HepG2 (cell line): Measurements from ENCODE around the gene ABHD17A. TPM values are rescaled to one million over a fixed set of nuclear protein-coding genes. Genes with fewer than 3 reads are reported as not detected.

Experiments used
- KDM6A ChIP-seq: IDR thresholded peaks from 2 replicates; pipeline ENCODE4 v1.6.1; 2016; ENCODE audit warnings: low read depth
- NONO ChIP-seq, 2 experiments: fragments of 450-650 bp in 1 of 2; sonication (generic) in 1 of 2; formaldehyde crosslinking in 1 of 2; IDR thresholded peaks in 1 of 2; conservative IDR thresholded peaks in 1 of 2; 2 replicates each; pipeline versions ENCODE4 v1.6.1 to v1.8.0; 2017 to 2022; ENCODE audit warnings: mild to moderate bottlenecking in 1 of 2, missing genetic modification reagents in 1 of 2, moderate library complexity in 1 of 2
- PAF1 ChIP-seq: IDR thresholded peaks from 2 replicates; pipeline ENCODE4 v1.6.1; 2016; ENCODE audit warnings: missing genetic modification reagents, missing compliant biosample characterization
- POLR2A ChIP-seq, 2 experiments: IDR thresholded peaks; 2 replicates each; pipeline ENCODE4 v1.6.1; 2011; ENCODE audit warnings: low read depth in 2 of 2, low read length in 2 of 2, mild to moderate bottlenecking in 1 of 2, moderate library complexity in 1 of 2; ENCODE audit not compliant: insufficient read depth in 1 of 2
- RFX1 ChIP-seq: fragments of 450-650 bp; IDR thresholded peaks from 2 replicates; pipeline ENCODE4 v1.6.1; 2017
- SALL1 ChIP-seq: sonication (generic); formaldehyde crosslinking; IDR thresholded peaks from 2 replicates; pipeline ENCODE4 v1.8.0; 2022; ENCODE audit warnings: mild to moderate bottlenecking, missing genetic modification reagents
- SKI ChIP-seq: fragments of 450-650 bp; IDR thresholded peaks from one replicate; pipeline ENCODE4 v1.6.1; 2018; ENCODE audit warnings: mild to moderate bottlenecking; ENCODE audit not compliant: partially characterized antibody
- SP1 ChIP-seq, 2 experiments: fragments of 450-650 bp in 1 of 2; sonication (generic) in 1 of 2; formaldehyde crosslinking in 1 of 2; IDR thresholded peaks; 2 replicates each; pipeline versions ENCODE4 v1.4.0 to v1.6.1; 2016 to 2020; ENCODE audit warnings: missing genetic modification reagents in 1 of 2
- TBX2 ChIP-seq: sonication (generic); formaldehyde crosslinking; IDR thresholded peaks from 2 replicates; pipeline ENCODE4 v1.5.0; 2020; ENCODE audit warnings: missing genetic modification reagents, mild to moderate bottlenecking, borderline replicate concordance
- TOE1 ChIP-seq: sonication (generic); formaldehyde crosslinking; IDR thresholded peaks from 2 replicates; pipeline ENCODE4 v1.4.0; 2020; ENCODE audit warnings: mild to moderate bottlenecking, missing genetic modification reagents
- ZBTB2 ChIP-seq: sonication (generic); formaldehyde crosslinking; IDR thresholded peaks from 2 replicates; pipeline ENCODE4 v1.8.0; 2022; ENCODE audit warnings: low read depth, missing genetic modification reagents
- ZFAT ChIP-seq: sonication (generic); formaldehyde crosslinking; conservative IDR thresholded peaks from 2 replicates; pipeline ENCODE4 v1.8.1; 2023; ENCODE audit warnings: missing genetic modification reagents, inconsistent platforms
- ZNF180 ChIP-seq: sonication (generic); formaldehyde crosslinking; IDR thresholded peaks from 2 replicates; pipeline ENCODE4 v1.4.0; 2020; ENCODE audit warnings: low read depth, missing genetic modification reagents, borderline replicate concordance
- ZNF549 ChIP-seq: sonication (generic); formaldehyde crosslinking; IDR thresholded peaks from 2 replicates; pipeline ENCODE4 v1.5.0; 2020; ENCODE audit warnings: missing genetic modification reagents
- ZNF841 ChIP-seq: sonication (generic); formaldehyde crosslinking; IDR thresholded peaks from 2 replicates; pipeline ENCODE4 v1.8.1; 2023; ENCODE audit warnings: missing genetic modification reagents, borderline replicate concordance
- polyA plus RNA-seq, 8 experiments: library from polyadenylated mRNA; depleted of rRNA in 3 of 8; stranded (reverse) in 7 of 8; unstranded in 1 of 8; fragments of >200 nt; fragmentation: Illumina TruSeq in 4 of 8; extraction: Trizol in 4 of 8; gene quantifications; 2 replicates each; pipeline versions ENCODE4 v1.2.1 to v1.2.3, GENCODE V29; 2011 to 2016; ENCODE audit warnings: low read depth in 4 of 8, missing spikeins in 1 of 8, mixed read lengths in 1 of 8; ENCODE audit not compliant: insufficient read depth in 1 of 8
- total RNA-seq, 5 experiments: library from RNA; depleted of rRNA; stranded (reverse); fragments of >200 nt; fragmentation: Illumina TruSeq; extraction: Trizol; gene quantifications; 2 replicates each; pipeline ENCODE4 v1.2.3, GENCODE V29; 2016; ENCODE audit warnings: low read depth in 1 of 5
- TF ChIP-seq, protein P1 (sequence below): sonication (generic); formaldehyde crosslinking; conservative IDR thresholded peaks from 2 replicates; pipeline ENCODE4 v1.8.0; 2022; ENCODE audit warnings: missing genetic modification reagents
- TF ChIP-seq, protein P2 (sequence below): sonication (generic); formaldehyde crosslinking; IDR thresholded peaks from 2 replicates; pipeline ENCODE4 v1.5.0; 2020; ENCODE audit warnings: mild to moderate bottlenecking, missing genetic modification reagents, borderline replicate concordance
- TF ChIP-seq, protein P3 (sequence below): sonication (generic); formaldehyde crosslinking; IDR thresholded peaks from 2 replicates; pipeline ENCODE4 v1.9.0; 2022; ENCODE audit warnings: missing genetic modification reagents, mild to moderate bottlenecking, borderline replicate concordance
- TF ChIP-seq, protein P4 (sequence below): sonication (generic); formaldehyde crosslinking; IDR thresholded peaks from 2 replicates; pipeline ENCODE4 v1.4.0; 2020; ENCODE audit warnings: missing genetic modification reagents

Gene ABHD17A
- total and polyA plus RNA-seq, 2 of the 13 experiments (the other 11 are each of a cell fraction or from before 2014, with no cell fraction given) = 27.7 to 40.8 TPM

- TF ChIP-seq, protein P1, sequence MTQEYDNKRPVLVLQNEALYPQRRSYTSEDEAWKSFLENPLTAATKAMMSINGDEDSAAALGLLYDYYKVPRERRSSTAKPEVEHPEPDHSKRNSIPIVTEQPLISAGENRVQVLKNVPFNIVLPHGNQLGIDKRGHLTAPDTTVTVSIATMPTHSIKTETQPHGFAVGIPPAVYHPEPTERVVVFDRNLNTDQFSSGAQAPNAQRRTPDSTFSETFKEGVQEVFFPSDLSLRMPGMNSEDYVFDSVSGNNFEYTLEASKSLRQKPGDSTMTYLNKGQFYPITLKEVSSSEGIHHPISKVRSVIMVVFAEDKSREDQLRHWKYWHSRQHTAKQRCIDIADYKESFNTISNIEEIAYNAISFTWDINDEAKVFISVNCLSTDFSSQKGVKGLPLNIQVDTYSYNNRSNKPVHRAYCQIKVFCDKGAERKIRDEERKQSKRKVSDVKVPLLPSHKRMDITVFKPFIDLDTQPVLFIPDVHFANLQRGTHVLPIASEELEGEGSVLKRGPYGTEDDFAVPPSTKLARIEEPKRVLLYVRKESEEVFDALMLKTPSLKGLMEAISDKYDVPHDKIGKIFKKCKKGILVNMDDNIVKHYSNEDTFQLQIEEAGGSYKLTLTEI (CRISPR knock-in tag) = no peak
- TF ChIP-seq TOE1 = no peak
- TF ChIP-seq KDM6A (CRISPR knock-in tag) = 0 out of 2 replicates have a peak, but pooled peaks have one; percentile 36
- no peak for TF ChIP-seq ZFAT (CRISPR knock-in tag)
- no peak for TF ChIP-seq ZNF180 (CRISPR knock-in tag)
- TF ChIP-seq PAF1 (CRISPR knock-in tag) = no peak
- TF ChIP-seq RFX1 = peak; percentile 87
- TF ChIP-seq SALL1 = peak; percentile 64; the same call in 1 of the 2 replicates
- 0 out of 2 replicates have a peak, but pooled peaks have one; percentile 24 for TF ChIP-seq TBX2 (CRISPR knock-in tag)
- TF ChIP-seq ZNF841 (CRISPR knock-in tag) = peak; percentile 60; the same call in 1 of the 2 replicates
- TF ChIP-seq, protein P2, sequence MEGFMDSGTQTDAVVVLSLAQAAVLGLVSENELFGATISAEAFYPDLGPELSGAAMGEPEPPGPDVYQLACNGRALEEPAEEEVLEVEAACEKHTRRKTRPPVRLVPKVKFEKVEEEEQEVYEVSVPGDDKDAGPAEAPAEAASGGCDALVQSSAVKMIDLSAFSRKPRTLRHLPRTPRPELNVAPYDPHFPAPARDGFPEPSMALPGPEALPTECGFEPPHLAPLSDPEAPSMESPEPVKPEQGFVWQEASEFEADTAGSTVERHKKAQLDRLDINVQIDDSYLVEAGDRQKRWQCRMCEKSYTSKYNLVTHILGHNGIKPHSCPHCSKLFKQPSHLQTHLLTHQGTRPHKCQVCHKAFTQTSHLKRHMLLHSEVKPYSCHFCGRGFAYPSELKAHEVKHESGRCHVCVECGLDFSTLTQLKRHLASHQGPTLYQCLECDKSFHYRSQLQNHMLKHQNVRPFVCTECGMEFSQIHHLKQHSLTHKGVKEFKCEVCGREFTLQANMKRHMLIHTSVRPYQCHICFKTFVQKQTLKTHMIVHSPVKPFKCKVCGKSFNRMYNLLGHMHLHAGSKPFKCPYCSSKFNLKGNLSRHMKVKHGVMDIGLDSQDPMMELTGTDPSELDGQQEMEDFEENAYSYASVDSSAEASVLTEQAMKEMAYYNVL = no peak
- TF ChIP-seq, protein P3, sequence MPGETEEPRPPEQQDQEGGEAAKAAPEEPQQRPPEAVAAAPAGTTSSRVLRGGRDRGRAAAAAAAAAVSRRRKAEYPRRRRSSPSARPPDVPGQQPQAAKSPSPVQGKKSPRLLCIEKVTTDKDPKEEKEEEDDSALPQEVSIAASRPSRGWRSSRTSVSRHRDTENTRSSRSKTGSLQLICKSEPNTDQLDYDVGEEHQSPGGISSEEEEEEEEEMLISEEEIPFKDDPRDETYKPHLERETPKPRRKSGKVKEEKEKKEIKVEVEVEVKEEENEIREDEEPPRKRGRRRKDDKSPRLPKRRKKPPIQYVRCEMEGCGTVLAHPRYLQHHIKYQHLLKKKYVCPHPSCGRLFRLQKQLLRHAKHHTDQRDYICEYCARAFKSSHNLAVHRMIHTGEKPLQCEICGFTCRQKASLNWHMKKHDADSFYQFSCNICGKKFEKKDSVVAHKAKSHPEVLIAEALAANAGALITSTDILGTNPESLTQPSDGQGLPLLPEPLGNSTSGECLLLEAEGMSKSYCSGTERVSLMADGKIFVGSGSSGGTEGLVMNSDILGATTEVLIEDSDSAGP (CRISPR knock-in tag) = peak; percentile 35; the same call in 1 of the 2 replicates
- no peak for TF ChIP-seq SP1 (IDR thresholded peaks at IDR 0.05)
- TF ChIP-seq SP1 (CRISPR knock-in tag; IDR thresholded peaks at IDR 0.05) = 0 out of 2 replicates have a peak, but pooled peaks have one; percentile 35
- TF ChIP-seq, protein P4, sequence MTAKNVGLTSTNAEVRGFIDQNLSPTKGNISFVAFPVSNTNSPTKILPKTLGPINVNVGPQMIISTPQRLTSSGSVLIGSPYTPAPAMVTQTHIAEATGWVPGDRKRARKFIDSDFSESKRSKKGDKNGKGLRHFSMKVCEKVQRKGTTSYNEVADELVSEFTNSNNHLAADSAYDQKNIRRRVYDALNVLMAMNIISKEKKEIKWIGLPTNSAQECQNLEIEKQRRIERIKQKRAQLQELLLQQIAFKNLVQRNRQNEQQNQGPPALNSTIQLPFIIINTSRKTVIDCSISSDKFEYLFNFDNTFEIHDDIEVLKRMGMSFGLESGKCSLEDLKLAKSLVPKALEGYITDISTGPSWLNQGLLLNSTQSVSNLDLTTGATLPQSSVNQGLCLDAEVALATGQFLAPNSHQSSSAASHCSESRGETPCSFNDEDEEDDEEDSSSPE (CRISPR knock-in tag) = 0 out of 2 replicates have a peak, but pooled peaks have one; percentile 19
- 0 out of 2 replicates have a peak, but pooled peaks have one; percentile 33 for TF ChIP-seq ZBTB2 (CRISPR knock-in tag)
- TF ChIP-seq POLR2A (IDR thresholded peaks at IDR 0.05; ENCODE audit: insufficient read depth in 1 of 2, low read depth in 2 of 2, low read length in 2 of 2) = peak; percentile 40 to 95; a peak in 2 of 4 replicates
- TF ChIP-seq SKI = peak; percentile 39
- no peak for TF ChIP-seq ZNF549
- TF ChIP-seq NONO (IDR thresholded peaks at IDR 0.05) = no peak
- peak; percentile 88 for TF ChIP-seq NONO (CRISPR knock-in tag; conservative IDR thresholded peaks at IDR 0.05)
Measured at GRCh38 chr19:1860042-1860775, 25.1 kb downstream of the ABHD17A start (continued).
